NCI-H2081 treated with DMSO at 0.1 percent for 48 hours (cell line): Measurements from ENCODE around the gene GAL3ST1.
"Not testable (repeated sequence)": the region's sequence is repeated elsewhere in the genome, so short reads cannot be mapped to it uniquely, and the experiment has no call there.

Experiments used
- DNase-seq: peaks from one replicate; lab custom pipeline; 2025; lab: John Stamatoyannopoulos, UW

Gene GAL3ST1

DNA sequence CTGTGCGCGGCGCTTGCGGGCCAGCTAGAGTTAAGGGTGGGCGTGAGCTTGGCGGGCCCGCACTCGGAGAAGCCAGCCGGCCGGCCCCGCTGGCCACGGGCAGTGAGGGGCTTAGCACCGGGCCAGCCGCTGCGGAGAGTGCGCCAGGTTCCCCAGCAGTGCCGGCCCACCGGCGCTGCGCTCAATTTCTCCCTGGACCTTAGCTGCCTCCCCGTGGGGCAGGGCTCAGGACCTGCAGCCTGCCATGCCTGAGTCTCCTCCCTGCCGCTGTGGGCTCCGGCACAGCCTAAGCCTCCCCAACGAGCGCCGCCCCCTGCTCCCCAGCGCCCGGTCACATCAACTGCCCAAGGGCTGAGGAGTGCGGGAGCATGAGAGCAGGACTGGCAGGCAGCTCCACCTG lies 22.4 kb upstream of the GAL3ST1 start:
- DNase-seq = no peak

DNA sequence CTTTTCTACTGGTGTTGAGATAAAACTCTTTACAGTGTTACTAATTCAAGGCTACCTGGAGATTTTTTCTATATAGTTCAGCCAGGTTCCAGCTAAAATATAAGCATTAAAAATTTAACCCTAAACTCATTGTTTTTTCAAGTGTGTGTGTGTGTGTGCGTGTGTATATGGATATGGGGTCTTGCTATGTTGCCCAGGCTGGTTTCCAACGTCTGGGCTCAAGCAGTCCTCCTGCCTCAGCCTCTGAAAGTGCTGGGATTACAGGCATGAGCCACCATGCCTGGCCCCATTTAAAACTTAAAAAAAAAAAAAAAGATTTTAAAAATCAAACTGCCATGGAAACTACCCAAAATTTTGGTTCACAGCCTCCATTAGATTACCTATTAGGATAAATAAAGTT lies 21.7 kb upstream of the GAL3ST1 start:
- no peak for DNase-seq

DNA sequence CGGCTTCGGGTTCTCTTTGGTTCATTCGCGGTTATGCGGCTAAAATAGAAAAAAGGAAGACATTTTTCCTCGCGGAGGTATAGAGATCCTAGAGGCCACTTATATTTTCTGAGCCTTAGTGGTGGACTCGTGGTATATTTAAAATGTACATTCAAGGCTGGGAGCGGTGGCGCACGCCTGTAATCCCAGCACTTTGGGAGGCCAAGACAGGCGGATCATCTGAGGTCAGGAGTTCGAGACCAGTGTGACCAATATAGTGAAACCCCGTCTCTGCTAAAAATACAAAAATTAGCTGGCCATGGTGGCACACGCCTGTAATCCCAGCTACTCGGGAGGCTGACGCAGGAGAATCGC lies 17.9 kb upstream of the GAL3ST1 start:
- DNase-seq = not testable (repeated sequence)

DNA sequence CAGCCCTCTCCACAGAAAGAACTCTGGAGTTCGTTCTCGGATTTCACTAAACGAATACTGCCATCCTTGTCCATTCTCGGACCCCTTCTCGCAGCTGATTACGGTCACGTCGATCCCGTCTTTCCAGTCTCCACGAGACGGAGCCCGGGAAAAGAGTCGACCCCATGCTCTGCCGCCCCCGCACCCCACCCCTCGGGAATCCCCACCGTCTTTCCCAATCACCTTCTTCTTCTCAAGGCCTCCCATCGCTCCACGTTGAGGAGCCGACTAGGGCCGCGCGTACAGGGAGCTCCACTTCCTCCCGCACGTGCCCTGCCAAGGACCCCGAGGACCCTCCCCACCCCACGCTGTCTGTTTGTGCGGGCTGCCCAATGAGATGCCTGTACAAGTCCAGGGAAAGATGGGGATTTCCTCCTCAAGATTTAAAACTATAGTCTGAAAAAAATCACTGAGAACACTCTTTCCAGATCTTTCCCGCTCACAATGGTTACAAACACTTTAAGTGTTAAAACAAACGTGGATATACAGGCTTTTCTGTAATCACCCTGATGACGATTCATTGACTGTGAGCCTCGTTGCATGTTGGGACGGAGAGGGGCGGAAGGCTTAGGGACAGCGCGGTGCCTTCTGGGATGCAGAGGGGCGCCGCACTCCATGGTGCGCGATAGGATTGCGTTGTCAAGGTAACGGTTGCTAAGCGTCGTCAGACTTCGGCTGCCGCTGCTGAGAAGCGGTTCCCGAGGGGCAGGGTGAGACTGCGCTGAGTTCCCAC lies 17.3 kb upstream of the GAL3ST1 start, which contains the start of gene PES1:
TSS of gene PES1 (minus strand) at position 323 of the 772 bp plus-strand sequence. CDS start at position 246, 77 bp downstream.
- DNase-seq = peak; percentile 87

DNA sequence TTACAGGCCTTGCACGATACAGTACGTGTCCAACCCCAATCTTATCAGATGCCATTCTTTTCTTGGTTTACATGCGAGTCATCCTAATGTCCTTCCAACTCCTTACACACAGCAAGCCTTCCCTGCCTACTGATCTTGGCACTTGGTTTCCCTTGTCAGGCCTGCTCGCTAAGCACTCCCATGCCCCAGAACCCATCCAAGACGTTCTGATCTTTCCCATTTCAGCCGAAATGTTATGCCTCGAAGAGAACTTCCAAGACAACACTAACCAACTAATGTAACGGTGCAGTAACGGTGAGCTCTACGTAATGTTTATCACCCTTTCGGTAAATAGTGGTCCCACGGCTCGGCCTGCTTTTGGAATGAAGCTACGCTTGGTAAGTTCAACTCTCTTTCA lies 16.7 kb upstream of the GAL3ST1 start:
- DNase-seq = no peak

DNA sequence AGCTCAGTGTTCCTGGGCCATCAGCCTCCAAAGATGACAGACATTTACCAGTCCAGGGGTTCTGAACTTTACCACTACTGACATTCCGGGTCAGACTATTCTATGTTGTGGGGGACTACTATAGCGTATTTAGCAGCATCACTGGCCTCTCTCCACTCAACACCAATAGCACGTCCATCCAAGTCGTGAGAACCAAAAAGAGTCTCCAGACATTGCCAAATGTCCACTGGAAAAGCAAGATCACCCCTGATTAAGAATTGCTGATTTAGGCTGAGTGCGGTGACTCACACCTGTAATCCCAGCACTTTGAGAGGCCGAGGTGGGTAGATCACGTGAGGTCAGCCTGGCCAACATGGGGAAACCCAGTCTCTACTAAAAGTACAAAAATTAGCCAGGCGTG lies 11.9 kb upstream of the GAL3ST1 start:
- DNase-seq = no peak

DNA sequence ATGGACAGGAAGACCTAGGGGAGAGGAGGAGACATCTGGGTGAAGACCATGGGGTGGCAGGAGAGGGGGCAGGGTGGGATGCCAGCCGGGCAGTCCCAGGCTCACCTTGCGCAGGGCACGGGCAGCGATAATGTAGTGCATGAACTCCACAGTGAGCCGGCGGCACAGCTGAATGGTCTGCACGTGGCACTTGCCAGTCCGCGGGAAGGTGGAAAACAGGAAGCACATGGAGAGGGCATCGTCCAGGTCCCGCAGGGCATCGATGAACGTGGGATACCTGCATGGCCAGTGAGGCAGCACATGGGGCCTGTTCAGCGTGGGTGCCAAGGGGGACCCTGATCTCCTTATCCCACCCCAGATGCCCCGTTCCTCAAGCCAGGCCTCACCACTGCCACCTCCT lies 10.0 kb upstream of the GAL3ST1 start:
- DNase-seq = no peak

DNA sequence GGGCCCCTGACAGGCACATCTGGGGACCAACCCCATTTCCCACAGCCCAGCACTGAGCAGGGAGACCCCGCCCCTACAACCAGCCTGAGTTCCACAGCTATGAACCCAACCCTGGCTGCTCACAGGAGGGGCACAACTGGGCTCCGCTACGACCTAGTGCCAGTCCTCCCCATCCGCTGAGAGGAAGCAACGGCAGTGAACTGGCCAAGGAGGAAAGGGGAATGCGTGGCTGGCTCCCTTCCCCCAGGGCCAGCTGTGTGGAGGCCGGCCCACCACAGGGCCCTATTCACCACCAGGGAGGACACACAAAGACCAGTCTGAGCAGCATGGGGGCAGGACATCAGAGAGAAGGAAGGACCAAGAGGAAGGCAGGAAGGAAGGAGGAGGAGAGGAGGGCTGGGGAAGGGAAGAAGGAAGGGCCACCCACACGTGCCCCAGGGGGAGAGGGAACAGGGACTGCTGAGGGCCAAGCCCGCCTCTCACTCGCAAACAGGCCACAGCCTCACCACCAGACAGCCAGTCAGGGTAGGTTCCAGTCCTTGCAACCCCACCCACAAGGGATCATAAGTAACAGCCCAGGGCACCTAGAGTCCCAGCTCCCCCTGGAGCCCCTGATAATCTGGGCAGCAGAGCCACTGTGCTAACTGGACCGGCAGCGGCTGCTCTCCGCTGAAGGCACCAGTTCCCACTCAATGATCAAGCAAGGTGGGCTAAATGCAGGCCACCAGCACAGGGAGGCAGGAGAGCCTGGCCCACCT lies 8.5 kb upstream of the GAL3ST1 start:
- DNase-seq = no peak

DNA sequence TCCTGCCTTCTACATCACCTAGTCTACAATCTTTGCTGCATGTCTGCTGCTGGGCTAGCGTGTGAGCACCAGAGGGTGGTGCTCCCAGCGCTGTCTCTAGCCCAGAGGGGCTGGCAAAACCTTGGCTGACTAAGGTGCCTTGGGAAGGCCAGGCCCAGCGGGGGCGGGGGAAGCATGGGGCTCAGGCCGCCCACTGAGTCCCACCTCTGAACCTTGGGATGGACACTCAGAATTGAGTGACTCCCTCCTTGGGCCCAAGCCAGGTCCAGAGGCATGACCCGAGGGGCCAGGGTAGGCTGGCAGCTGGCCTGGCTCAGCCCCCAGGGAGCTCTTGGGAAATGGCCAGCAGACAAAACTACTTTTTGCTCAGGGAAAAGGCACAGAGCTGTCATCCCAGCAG lies 7.6 kb upstream of the GAL3ST1 start:
- DNase-seq = no peak

DNA sequence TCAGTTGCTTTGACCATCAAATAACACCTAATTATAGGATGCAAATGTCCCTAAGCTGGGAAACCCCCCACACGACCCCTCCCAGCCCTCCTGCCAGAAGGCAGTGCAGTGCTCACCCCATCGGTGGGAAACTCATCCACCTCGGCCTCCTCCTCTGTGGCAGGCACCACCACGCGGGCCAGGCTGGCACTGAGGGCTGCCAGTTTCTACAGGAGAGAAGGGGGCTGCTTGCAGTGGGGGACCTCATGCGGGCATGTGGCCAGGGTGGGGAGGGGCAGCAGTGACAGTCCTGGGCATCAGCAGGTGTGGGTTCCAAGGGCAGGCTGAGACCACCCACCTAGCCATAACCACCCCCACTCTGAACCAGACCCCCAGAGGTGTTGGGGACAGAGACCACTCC lies 6.4 kb upstream of the GAL3ST1 start:
- no peak for DNase-seq

DNA sequence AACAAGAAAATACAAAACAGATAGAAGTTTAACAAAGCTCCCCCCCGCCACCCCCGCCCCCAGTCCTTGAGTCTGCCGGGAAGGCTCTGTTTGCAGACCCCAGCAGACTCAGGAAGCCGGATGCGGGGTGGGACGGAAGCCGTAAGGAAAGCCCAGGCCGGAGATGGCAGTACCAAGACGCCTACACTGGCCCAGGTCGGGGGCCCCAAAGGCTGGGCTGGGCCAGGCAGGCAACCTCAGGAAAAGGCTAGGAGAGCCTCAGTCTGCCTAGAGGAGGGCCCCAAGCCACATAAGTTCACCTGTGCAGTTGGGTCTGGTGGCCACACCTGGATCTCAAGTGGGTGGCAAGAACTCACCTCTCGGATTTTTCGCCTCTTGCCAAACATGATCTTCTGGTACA lies 4.0 kb upstream of the GAL3ST1 start:
- no peak for DNase-seq

DNA sequence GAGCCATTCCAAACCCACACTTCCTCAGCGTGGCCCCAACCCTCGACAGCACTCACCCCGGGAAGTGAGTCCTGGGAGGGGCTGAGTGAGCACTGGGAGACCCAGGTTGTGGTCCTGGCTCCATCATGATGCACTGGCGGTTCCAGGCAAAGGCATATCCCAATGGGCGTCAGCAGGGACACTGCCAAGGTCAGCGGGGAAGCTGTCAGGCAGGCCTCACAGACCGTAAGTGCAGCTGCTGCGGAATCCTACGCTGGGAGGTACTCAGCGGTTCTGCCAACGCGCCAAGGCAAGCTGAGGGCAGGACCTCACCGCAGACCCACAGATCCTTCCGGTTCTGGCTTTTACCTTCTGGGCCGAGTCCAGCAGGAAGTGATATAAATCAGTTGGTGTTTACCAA lies 1.4 kb upstream of the GAL3ST1 start:
- DNase-seq = no peak

DNA sequence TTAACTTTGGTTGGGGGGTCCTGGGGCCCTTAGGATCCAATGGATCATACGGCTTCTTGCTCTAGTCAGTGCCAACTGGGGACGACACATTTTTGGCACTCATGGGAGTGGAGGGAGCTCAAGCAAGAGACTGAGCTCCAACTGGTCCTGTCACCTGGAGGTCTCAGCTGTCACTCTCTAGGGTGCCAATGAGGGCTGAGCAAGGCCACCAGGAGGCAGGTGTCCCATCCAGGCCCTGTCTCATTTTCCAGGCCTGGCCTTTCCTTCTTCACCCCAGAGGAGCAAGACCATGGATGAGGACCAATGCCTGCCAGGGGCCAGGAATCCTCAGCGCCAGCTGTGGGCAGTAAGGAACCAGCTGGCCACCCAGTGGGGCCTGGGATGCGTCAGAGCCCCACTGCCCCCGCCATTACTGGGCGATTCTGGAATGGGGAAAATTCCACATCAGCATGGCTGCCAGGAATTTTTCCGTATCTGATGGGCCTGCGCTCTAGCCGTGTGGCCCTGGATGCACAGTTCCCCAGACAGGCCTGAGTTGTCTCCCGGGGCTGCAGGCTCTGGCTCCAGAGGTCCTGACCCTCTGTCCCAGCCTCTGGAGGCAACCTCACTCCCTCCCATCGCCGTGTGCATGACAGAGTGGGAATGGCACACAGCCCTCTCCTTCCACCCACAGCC lies 669 bp upstream of the GAL3ST1 start:
- no peak for DNase-seq

DNA sequence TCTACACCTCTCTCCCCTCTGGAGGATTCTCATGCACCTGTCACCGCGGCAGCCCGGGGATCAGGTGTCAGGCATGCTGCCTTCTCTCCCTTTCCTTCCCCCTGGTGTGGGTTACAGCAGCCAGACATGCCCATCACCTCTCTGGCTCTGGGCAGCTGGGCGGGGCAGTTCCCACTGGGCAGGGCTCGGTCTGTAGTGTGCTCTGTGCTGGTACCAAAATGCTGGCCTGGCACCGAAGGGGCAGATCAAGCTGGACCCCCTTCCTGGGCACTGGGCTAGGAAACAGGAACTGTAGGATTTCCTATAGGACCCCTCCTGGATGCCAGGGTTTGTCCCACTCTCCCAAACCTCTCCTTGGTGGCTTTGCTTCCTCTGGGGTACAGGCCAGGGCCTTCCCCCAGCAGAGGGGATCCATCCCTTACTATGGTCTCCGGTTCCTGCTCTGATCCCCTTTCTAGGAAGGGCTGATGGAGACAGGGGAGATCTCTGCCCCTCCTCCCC lies 821 bp downstream of the GAL3ST1 start:
- DNase-seq = no peak

DNA sequence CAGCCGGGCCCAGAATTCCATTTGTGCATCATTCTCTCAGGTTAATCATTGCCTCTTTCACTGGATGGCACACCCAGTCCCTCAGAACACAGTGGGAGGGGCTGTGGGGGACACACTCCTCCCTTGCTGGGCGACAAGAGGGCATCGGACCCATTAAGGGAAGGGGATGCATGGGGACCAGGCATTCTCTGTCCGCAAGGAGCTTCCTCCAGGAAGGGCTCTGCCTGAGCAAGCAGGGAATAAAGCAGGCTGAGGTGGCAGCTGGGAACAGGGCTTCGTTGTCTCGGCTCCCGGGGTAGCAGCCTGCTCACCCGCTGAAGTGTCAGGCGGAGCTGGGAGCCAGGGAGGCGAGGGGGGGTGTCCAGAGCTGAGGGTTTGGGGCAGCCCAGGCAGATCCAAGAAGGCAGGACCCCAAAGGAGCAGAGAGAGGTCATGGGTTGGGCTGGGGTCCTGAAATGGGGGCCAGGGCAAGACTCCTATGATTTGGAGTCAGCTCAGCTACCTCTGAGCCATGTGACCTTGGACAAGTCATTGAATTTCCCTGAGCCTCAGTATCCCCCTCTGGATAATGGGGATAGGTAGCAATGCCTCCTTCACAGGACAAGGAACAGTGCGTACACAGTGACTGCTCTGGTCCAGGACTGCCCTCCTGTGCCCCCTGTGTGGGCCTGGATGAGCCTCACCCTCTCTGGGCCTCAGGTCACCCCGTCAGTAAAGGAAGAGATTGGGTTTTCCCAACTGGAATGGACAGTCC lies 1.4 kb downstream of the GAL3ST1 start:
- DNase-seq = no peak

DNA sequence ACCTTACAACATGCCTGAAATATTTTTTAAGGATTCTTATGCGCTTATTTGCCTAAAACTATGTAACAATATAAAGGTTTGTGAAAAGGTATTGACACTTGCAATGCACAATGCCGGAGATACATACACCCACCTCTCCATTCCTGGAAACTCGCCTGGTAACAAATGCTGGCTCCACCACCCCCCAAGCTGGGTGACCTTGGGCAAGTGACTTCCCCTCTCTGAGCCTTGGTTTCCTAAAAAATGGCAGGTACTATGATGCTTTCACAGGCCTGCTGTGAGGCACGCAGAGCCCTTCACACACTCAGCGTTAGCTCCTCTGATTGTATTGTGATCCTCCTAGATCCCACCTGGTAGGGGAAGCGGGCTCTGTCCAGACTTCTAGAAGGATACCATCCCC lies 2.3 kb downstream of the GAL3ST1 start:
- DNase-seq = no peak

DNA sequence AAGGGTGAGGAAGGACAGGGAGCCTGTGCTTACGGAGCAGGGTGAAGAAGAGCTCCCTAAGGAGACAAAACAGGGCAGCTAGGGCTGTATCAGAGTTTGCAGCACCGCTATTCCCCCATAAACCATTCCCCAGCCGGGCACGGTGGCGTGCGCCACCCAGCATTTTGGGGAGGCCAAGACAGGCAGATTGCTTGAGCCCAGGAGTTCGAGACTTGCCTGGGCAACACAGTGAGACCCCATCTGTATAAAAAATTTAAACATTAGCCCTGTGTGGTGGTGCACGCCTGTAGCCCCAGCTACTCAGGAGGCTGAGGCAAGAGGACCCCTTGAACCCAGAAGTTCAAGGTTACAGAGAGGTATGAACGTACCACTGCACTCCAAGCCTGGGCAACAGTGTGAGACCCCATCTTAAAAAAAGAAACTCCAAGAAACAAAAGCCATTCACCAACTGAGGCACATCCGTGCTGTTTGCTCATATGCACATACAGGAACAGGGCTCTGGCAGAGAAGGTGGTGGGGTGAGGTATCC lies 4.7 kb downstream of the GAL3ST1 start:
- DNase-seq = no peak

DNA sequence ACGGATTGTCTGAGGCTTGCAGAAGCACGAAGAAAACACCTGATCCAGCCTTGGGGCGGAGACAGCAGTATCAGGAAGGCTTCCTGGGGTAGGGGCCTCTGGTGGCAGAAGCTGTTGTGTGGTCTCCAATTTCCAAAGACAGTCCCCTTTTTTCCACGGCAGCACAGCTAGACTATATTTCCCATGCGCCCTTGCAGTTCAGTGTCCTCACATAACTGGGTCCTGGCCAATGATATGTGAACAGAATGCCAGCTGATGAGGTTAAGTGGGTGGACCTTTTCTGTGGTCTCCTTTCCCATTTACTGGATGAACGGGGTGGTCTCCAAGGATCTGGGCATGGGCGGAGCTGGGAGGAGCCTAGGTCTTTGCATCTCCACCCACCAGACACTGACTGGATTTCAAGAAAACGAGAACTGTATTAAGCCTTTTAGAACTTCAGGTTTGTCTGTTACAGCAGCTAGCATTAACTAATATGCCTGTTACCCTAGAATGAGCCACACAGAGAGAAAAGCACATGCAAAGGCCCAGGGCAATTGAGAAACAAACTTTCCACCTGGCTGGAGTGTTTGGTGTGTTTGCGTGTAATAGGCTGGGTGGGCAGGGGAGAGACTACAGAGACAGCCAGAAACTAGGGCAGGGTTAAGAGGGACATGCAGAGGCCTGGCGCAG lies 6.2 kb downstream of the GAL3ST1 start:
- no peak for DNase-seq

DNA sequence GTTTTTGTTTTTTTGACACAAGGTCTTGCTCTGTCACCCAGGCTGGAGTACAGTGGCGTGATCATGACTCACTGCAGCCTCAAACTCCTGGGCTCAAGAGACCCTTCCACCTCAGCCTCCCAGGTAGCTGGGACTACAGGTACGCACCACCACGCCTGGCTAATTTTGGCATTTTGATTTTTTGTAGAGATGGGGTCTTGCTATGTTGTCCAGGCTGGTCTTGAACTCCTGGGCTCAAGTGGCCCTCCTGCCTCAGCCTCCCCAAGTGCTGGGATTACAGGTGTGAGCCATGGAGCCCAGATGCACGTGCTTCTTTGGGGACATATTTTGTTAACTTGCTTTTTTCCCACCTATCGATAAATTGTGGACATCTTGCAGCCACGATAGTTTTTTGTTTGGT lies 7.2 kb downstream of the GAL3ST1 start:
- not testable (repeated sequence) for DNase-seq

DNA sequence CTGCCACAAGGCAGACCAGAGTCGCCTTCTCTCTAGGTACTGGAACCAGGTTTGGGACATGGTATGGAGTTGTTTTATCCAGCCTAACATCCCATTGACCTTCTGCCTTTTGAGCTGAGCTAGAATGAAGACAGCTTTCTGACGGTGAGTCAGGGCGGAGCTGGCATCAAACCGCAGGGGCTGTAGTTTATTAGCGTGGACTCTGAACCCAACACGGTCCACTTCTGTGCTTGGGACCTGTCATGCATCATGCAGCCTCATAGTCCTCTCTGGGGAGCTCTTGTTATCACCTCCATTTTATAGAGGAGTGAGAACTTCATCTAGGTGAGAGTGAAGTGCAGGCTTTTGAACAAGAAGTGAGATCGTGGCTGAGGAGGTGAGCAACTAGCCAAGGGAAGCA lies 8.3 kb downstream of the GAL3ST1 start:
- no peak for DNase-seq

DNA sequence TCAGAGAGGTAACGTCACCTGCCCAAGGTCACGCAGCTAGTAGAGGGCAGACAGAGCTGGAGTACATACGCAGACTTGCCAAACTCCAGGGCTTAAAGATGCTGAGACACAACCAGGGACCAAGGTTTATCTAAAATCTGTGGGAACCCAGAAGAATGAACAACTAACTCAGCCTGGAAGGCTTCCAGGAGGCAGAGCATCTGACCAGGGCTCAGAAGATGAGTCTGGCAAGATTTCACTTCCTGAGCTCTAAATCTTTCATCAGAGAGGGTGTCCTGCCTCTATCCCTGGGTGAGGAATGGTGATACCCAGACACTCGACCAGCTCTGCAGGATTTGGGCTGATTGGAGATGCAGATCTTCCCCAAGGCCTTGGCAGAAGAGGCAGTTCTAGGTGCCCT lies 9.1 kb downstream of the GAL3ST1 start:
- DNase-seq = no peak
